ENCODE data around the gene LENG1.

LENG1 gene

DNA sequence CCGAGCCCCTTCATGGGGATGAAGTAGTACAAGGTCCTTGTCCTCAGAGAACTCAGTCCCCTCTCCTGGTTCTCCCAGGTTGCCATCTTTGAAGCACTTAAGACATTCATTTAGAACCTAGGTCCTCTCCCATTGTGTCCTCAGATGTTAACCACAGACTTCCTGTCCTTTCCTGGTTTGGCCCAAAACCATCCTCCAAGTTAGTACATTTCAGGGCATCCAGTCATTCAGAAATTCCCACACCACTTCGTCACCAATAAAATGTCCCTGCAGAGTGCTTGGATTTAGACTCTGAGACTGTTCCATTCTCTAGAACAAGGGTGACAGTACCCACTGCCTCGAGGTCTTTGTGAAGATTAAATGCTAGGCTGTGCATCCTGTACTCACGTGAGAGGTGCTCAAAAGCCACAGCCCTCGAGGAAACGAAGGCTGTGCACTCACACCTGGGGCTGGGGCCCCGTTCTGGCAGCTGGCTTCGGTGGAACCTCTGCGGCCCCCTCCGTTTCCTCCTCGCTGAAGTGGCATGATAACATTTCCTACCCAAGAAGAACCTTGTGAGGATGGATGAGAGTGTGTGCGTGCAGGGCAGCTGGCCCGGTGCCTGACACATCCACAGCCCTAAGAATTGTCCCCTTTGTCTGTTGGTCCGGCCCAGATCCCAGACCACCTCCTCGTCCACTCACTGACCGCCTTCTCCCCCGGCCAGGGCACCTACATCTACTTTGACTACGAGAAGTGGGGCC lies 4.7 kb downstream of the LENG1 start:
- H3K4me3 ChIP-seq (ENCODE audit: low read length) = no peak overlapping the region
- DNase-seq (ENCODE audit: low read depth) = no peak
- TF ChIP-seq, protein P1, sequence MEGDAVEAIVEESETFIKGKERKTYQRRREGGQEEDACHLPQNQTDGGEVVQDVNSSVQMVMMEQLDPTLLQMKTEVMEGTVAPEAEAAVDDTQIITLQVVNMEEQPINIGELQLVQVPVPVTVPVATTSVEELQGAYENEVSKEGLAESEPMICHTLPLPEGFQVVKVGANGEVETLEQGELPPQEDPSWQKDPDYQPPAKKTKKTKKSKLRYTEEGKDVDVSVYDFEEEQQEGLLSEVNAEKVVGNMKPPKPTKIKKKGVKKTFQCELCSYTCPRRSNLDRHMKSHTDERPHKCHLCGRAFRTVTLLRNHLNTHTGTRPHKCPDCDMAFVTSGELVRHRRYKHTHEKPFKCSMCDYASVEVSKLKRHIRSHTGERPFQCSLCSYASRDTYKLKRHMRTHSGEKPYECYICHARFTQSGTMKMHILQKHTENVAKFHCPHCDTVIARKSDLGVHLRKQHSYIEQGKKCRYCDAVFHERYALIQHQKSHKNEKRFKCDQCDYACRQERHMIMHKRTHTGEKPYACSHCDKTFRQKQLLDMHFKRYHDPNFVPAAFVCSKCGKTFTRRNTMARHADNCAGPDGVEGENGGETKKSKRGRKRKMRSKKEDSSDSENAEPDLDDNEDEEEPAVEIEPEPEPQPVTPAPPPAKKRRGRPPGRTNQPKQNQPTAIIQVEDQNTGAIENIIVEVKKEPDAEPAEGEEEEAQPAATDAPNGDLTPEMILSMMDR (conservative IDR thresholded peaks at IDR 0.05; ENCODE audit: low read depth, low read length) = no peak

DNA sequence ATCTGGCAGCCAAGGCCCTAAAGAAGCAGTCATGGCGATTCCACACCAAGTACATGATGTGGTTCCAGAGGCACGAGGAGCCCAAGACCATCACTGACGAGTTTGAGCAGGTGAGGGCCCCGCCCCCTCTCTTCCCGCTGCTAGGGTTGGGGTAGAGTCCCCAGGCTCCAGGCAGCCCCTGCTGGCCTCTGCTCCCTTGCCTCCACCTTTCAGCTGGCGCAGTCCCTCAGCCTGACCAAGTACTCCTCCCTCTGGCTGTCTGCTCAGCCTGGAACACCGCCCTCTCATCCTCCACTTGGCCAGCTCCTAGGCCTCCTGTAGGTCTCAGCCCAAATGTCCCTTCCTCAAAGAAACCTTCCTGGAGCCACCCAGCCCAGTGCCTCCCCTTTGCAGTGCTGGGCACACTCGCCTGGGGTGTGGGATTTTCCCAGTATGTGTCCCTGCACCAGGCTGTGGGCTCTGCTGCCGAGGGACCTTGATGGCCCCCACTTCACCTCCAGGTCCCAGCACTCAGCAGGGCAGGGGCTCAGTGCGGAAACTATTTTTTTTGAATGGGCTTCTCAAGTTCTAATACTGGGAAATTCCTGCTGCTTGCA lies 5.7 kb downstream of the LENG1 start:
- no peak for DNase-seq (ENCODE audit: low read depth)
- H3K4me3 ChIP-seq (ENCODE audit: low read length) = no peak overlapping the region
- TF ChIP-seq, protein P1 (conservative IDR thresholded peaks at IDR 0.05; ENCODE audit: low read depth, low read length) = no peak

DNA sequence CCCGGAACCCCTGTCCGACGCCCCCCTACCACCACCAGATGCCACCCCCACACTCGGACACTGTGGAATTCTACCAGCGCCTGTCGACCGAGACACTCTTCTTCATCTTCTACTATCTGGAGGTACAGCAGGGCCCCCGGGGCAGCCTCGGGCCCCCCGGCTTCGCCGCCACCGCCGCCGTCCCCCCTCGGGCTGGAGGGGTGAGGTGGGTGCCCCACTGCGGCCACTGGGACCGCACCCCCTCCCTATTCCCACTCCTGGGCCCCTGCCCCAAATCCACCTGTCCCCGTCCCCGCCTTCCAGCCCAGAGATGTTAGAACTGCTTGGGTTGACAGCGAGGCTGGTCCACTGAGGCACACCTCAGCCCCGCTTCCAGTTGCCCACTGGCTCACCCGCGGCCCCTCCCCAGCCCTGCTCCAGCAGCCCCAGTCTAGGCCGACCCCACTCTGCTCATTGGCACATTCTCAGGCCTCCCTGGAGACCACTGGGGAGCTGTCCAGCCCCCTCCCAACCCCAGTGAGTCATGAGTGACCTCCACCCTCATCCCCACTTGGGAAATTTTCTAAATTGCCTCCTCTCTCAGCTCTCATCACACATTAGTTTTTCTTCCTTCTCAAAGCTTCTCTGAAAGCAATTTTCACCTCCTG lies 6.5 kb downstream of the LENG1 start:
- TF ChIP-seq, protein P1 (conservative IDR thresholded peaks at IDR 0.05; ENCODE audit: low read depth, low read length) = no peak
- DNase-seq (ENCODE audit: low read depth) = no peak
- no peak overlapping the region for H3K4me3 ChIP-seq (ENCODE audit: low read length)

DNA sequence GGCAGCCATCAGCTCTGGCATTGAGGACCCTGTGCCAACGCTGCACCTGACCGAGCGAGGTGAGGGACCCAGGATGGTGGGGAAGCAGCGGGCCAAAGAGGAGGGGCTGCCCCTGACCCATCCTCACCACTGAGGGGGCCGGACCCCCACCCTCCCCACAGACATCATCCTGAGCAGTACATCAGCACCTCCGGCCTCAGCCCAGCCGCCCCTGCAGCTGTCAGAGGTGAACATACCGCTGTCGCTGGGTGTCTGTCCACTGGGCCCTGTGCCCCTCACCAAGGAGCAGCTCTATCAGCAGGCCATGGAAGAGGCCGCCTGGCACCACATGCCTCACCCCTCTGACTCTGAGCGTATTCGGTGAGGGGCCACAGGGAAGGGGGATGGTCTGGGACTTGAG lies 7.3 kb downstream of the LENG1 start:
- TF ChIP-seq, protein P1 (conservative IDR thresholded peaks at IDR 0.05; ENCODE audit: low read depth, low read length) = no peak
- no peak overlapping the region for H3K4me3 ChIP-seq (ENCODE audit: low read length)
- DNase-seq (ENCODE audit: low read depth) = no peak

DNA sequence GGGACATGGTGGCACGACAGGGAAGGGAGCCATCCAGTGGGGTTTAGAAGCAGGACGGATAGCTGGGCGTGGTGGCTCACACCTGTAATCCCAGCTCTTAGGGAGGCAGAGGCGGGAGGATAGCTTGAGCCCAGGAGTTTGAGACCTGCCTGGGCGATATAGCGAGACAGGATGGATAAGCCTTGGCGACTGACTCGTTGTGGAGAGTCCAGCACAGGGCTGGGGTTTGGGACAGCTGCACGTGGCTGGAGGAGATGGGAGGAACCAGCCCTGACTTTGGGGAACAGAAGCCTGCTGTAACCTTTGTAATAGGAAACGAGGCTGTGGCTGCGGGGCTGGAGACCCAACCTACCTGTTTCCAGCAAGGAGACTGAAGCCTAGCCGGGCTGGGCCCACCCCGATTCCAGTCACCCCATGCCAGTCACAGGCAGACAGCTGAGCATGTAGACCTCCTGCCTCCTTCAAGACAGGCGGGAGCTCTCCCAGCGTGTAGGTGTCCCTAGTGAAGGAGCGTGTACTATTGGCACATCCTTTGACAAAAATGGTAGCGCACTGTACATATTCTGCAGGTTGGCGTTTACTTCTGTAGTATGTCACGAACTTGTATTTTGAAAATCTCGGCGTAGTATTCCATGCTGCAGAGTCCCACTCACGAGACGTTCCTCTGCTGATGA lies 8.0 kb downstream of the LENG1 start:
- TF ChIP-seq, protein P1 (conservative IDR thresholded peaks at IDR 0.05; ENCODE audit: low read depth, low read length) = no peak
- no peak overlapping the region for H3K4me3 ChIP-seq (ENCODE audit: low read length)
- DNase-seq (ENCODE audit: low read depth) = no peak

DNA sequence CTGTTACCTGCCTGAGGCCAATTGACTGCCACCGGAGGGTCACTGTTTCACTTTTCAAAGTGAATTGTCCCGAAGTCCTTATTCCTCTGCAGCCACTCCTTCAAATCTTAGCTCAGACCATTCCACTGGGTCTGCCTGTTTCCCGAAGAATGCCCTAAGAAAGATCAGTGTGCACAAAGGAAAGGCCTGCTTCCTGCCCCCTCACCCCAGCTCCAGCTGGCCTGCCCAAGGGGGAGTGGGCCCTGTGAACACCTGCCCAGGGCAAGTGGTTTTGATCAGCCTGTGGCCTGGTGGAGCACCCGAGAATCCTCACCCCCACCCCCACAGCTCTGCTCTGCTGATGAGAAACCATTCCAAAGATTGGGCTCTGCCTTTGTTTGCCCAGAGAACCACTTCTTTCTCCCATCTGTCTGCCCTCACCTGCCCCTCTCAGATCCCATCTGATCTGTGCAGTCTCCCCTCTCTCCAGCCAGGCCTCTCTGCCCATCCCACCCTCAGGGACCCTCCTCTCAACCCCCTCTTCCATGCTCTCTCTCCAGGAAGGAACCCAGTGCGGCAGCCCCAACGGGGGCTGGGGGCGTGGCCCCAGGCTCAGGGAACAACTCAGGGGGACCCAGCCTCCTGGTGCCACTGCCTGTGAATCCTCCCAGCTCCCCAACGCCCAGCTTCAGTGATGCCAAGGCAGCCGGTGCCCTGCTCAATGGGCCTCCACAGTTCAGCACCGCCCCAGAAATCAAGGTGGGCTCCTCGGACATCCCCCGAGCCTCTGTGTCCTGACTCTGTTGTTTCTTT lies 10.3 kb downstream of the LENG1 start:
- DNase-seq (ENCODE audit: low read depth) = no peak
- H3K4me3 ChIP-seq (ENCODE audit: low read length) = no peak overlapping the region

More for the DNA sequence above, 10.3 kb downstream of the LENG1 start:
- TF ChIP-seq, protein P1 (conservative IDR thresholded peaks at IDR 0.05; ENCODE audit: low read depth, low read length) = no peak

Measured in retinal pigment epithelial cell (primary cell).